GM18951 (cell line): ENCODE results near the gene SMAD1.

Experiments
- POLR2A ChIP-seq: IDR thresholded peaks from 4 replicates; pipeline ENCODE4 v1.6.1; 2011; ENCODE audit warnings: mild to moderate bottlenecking; ENCODE audit not compliant: insufficient read length, insufficient read depth; ENCODE audit errors: extremely low read depth
- in situ Hi-C: fragments of 300-500 bp; cut with MboI; formaldehyde crosslinking; loops from one replicate; pipeline ENCODE4 v1.12.0; 2022; ENCODE audit warnings: low sequenced_read_pairs, mixed read lengths, inconsistent platforms; ENCODE audit not compliant: unreplicated experiment

The SMAD1 gene

DNA sequence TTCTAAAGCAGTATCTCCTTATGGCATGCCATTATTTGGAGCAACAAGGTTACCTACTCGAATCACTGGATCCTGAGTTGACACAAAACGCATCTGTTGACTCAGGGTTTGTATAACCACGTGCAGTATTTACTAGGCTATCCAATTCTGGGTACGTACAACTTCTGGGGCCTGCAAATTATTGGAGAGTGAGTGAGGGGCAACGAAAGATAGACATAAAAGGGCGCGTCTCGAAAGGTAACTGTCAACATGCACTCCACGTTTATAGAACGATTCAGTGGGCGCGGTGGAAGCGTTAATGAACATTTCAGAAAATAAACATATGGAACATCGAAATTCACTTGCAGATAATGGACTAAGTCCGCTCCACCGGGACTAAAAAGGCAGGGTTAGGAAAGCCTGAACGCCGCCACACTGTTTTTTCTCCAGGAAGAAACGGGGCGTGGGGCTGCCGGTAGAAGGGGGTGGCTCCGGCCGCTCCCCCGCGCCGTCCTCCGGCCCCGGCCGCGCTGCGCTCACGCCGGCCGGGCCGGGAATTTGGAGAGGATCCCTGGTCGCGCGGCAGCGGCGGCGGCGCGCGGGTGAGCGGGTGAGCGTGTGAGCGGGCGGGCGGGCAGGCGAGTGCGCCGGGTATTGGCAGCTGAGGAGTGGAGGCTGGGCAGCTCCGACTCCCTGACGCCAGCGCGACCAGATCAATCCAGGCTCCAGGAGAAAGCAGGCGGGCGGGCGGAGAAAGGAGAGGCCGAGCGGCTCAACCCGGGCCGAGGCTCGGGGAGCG is at the start of gene SMAD1:
TSS of gene SMAD1 (plus strand) at position 690 of the 778 bp plus-strand sequence. CDS start 32,761 bp downstream, outside the sequence.
- peak; percentile 45 for TF ChIP-seq POLR2A
- in situ Hi-C loops = no loop called here

DNA sequence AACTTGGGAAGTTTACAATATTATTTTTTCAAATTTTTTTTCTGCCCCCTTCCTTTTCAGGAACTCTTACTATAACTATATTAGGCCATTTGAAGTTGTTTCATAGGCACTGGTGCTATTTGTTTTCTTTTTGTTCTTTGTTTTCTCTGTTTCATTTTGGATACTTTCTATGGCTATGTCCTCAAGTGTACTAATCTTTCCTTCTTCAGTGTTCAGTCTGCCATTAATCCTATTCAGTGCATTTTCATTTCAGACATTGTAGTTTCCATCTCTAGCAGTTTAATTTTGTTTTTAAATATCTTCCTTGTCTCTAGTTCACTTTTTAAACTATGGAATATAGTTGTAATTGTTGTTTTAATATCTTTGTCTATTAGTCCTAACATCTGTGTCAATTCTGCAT is 48.0 kb upstream of the SMAD1 start:
- in situ Hi-C loops = no loop called here
- no peak for TF ChIP-seq POLR2A

DNA sequence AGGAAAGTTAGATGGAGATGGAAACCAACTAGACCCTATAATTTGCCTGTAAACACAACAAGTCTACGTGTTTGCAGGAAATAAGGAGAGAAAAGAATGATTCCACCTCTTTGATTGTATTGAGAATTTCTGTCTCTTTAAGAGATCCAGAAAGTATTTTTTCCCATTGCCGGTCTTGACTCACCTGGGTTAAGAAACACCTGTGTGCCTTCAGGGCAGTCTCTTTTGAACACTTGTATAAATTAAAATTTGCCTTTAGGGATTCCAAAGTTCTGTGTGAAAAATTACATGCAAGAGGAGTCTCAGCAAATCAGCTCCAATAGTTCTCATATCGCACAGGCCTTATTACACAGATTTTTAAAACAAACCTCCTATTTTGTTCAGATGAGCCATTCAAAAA is 46.0 kb upstream of the SMAD1 start:
- no peak for TF ChIP-seq POLR2A
- in situ Hi-C loops = no loop called here

DNA sequence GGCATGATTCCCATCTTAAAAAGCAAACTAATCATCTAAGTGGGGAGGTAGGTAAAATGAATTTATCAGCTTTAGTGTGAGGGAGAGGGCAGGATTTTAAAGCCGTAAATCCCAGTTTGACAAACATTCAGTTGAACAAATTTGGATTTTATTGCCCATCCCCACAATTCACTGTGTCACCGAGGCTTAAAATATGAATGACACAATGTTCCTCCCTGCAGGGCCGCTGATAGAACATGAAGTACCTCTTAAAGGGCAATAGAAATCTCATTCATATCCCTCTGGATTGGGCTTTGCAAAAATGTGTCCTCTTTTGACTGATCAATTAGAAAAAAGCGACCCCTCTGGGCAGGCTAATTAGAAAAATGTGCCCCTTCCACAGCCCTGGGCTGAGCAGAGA is 45.5 kb upstream of the SMAD1 start:
- in situ Hi-C loops = no loop called here
- TF ChIP-seq POLR2A = no peak

DNA sequence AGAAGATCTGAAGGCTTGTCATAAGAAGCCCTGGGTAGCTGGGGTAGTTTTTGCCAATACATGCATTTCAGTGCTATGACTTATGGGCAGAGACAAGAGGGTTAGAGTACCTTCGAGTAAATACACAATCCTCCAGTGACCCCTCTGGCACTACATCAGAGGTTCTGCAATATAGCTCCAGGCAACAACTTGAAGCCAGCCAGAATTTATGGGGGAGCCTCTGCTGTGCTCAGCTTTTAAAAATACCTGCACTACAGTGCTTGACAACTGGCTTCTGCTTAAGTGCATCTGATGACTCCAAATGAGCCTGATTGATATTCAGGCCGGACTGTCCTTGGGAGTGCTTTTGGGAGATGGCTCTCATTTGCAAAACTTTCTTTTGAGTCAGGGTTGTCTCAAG is 44.9 kb upstream of the SMAD1 start:
- TF ChIP-seq POLR2A = no peak

DNA sequence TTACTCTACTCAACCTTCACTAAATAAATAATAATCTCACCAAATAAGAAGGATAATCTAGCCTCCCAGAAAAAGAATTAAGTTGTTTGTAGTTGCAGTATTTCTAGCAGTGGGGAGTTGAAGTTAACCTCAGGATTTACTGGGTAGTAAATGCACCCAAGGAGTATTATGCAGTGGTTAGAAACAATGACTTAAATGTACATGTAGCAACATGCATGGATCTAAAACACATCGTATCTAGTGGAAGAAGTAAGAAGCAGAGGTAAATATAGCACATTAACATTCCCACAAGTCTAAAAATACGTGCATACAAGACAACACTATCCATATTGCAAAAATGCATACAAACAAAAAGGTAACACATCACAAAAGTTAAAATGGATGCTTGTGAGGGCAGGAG is 44.2 kb upstream of the SMAD1 start:
- in situ Hi-C loops = no loop called here
- TF ChIP-seq POLR2A = no peak

More for the DNA sequence above, 44.9 kb upstream of the SMAD1 start:
- in situ Hi-C loops = no loop called here

DNA sequence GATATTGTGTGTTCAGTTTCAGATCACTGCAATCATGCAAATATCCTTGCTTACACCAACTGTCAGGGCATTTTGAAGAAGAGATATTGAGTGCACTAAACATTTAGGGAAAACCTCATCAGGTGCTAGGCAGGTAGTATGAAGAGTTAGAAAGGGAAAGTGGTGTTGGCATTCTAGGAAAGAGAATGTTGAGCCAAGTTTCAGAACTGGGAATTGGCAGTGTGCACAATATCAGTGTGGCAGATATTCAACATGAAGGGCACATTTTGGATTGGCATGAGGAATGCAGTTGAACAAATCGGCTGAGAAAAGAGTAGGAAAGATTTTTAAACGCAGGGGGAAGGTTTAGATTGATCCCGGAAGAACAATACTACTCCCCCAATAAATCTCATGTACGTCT is 43.4 kb upstream of the SMAD1 start:
- TF ChIP-seq POLR2A = no peak
- in situ Hi-C loops = no loop called here

DNA sequence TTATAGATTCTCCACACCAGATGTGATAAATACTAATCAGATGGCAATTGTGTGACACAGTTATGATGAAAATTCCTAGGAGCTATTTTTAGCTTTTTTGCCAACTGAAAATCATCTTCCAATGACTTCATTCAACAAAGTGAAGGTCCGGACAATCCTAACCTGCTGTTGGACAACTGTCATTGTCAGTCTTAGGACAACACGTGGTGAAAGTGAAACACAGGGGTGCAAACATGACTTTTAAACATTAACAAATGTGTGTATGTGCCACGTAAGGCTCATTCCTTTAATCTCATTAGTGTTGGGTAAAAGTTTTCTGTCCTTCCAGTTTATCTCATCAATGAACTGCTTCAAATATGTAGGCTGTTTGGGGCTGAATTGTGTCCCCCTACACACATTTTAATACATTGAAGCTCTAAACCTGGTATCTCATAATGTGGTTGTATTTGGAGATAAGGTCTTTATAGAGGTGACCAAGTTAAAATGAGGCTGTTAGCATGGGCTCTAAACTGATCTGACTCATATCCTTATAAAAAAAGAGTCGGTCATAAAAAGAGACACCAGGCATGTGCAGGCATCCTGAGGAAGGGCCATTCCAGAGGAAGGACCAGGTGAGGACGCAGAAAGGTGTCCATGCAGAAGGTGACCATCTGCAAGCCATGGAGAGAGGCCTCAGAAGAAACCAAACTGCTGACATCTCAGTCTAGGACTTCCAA is 41.2 kb upstream of the SMAD1 start:
- in situ Hi-C loops = no loop called here
- no peak for TF ChIP-seq POLR2A

DNA sequence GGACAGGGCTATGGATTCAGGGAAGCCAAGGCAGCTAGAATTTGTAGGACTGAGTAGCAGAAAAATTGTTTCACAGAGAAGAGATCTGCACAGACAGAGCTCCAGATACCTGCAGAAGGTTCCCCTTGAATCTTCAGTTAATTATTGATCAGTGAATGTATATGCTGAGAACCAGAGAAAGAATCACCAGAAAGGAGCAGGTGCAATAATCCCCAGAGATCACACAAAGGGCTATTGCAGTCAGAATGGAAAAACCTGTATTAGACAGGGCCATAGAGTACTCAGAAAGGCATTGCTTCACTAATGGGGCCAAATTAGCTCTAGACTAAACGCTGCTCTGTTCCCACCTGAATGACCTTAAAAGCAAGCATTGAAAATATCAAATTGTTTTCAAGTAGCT is 35.5 kb upstream of the SMAD1 start:
- no peak for TF ChIP-seq POLR2A
- in situ Hi-C loops = no loop called here

DNA sequence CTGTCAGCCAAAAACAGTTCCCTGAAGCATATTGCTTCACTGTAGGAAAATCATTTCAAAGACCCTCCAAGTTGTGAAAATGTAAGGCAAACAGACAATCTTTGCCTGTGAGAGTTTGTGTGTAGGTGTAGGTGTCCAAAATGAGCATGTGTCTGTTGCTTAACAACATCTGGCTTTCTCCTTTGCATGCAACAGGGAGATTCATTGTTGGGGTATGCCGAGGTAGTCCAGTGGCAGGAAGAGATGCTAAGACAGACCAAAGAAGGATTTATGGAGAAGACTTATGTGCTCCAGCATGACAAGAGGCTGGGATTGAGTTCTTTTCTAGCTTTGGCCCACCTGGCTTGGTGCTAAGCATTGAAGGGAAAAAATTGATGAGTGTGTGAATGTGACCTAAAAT is 29.8 kb upstream of the SMAD1 start:
- TF ChIP-seq POLR2A = no peak
- in situ Hi-C loops = no loop called here

DNA sequence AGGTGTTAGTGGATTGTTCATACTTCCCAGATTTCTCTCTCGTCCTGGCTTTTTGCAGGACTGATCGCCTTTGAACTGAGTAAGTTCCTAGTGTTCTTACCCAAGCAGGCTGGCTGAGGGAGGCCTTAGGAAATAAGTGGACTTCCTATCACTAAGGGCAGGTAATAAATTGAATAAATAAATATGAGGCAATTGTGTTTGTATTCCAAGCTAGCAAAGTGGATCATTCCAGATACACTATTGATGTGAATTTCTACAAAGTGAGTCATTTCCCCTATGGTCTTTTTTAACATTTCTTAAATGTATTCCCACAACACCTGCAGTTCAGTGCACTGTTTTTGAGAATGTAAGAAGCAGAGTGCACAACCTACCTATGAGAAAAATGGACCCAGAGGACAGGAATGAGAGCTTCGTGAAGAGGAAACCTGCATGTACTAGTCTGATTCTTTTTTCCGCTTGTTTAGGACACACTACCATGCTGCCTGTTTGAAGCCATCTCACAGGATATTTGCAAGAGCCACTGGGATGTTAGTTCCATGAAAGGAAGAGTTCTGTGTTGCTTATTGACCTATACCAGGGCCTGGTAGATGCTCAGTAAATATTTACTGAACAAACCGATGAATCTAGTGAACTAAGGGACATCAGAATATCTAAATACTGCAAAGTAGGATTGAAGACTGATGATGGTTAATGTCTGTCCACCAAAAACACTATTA is 29.0 kb upstream of the SMAD1 start:
- no peak for TF ChIP-seq POLR2A
- in situ Hi-C loops = no loop called here

DNA sequence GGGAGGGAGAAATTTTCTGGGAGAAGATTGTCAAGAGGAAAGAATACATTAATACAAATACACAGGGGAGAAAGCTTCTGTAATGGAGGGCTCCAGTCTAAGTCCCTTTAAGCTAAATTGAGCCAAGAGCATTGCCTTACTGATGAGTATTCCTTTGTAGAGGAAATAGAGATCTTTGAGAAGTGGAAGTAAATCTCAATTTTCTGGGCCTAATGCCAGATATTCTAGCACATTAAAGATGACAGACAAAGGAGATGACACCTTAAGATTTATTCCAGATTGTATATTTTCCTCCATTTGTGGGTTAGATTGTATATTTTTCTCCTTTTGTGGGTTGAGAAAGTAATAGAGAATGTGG is 28.5 kb upstream of the SMAD1 start:
- TF ChIP-seq POLR2A = no peak
- in situ Hi-C loops = no loop called here

DNA sequence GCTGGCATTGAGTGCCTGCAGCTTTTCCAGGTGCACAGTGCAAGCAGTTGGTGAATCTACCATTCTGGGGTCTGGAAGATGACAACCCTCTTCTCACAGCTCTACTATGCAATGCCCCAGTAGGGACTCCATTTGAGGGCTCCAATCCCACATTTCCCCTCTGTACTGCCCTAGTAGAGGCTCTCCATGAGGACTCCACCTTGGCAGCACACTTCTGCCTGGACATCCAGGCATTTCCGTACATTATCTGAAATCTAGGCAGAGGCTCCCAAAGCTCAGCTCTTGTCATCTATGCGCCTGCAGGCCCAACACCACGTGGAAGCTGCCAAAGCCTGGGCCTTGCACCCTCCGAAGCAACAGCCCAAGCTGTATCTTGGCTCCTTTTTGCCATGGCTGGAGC is 8.4 kb upstream of the SMAD1 start:
- no peak for TF ChIP-seq POLR2A
- in situ Hi-C loops = no loop called here
